GM12864 (cell line): ENCODE data around the gene C22orf15.
"Not testable (repeated sequence)": the region's sequence is repeated elsewhere in the genome, so short reads cannot be mapped to it uniquely, and the experiment has no call there.

Experiments
- DNase-seq: peaks from one replicate; pipeline ENCODE4 v3.0.0-alpha.2; 2011; ENCODE audit warnings: low read depth
- H3K4me3 ChIP-seq: 2 replicates; pipeline ENCODE4 v1.5.1; 2011; ENCODE audit warnings: mild to moderate bottlenecking, low read depth, low read length, control low read depth
- CTCF ChIP-seq: IDR thresholded peaks from 2 replicates; pipeline ENCODE4 v1.5.1; 2011; ENCODE audit warnings: low read depth, mild to moderate bottlenecking, moderate library complexity, low read length, control low read depth, inconsistent platforms; ENCODE audit errors: missing control alignments

C22orf15 gene

GRCh38 chr22:23718371-23719165 lies 44.2 kb upstream of the C22orf15 start:
- TF ChIP-seq CTCF: no peak
- DNase-seq: no peak
- H3K4me3 ChIP-seq: no peak overlapping the region

- no peak for TF ChIP-seq CTCF
- H3K4me3 ChIP-seq: no peak overlapping the region
- DNase-seq: no peak
Observed at GRCh38 chr22:23720855-23721254, 41.9 kb upstream of the C22orf15 start.

GRCh38 chr22:23722160-23722559 lies 40.6 kb upstream of the C22orf15 start:
- no peak for TF ChIP-seq CTCF
- H3K4me3 ChIP-seq: no peak overlapping the region
- DNase-seq: no peak

GRCh38 chr22:23722724-23723123 lies 40.1 kb upstream of the C22orf15 start:
- DNase-seq: no peak
- TF ChIP-seq CTCF: no peak

GRCh38 chr22:23728108-23728507 lies 34.7 kb upstream of the C22orf15 start:
- not testable (repeated sequence) for DNase-seq, H3K4me3 ChIP-seq

More at GRCh38 chr22:23722724-23723123, 40.1 kb upstream of the C22orf15 start:
- H3K4me3 ChIP-seq: no peak overlapping the region

GRCh38 chr22:23737696-23738095 lies 25.1 kb upstream of the C22orf15 start:
- TF ChIP-seq CTCF: no peak
- no peak for DNase-seq
- no peak overlapping the region for H3K4me3 ChIP-seq

- no peak for DNase-seq
- H3K4me3 ChIP-seq: no peak overlapping the region
- no peak for TF ChIP-seq CTCF
Observed at GRCh38 chr22:23742505-23743264, 20.1 kb upstream of the C22orf15 start.
